ENCODE measurements around the gene MAP1LC3B2.

Gene MAP1LC3B2

GRCh38 chr12:116601933-116602810 is 43.0 kb downstream of the MAP1LC3B2 start:
- no peak overlapping the region for H3K4me3 ChIP-seq (IDR thresholded peaks at IDR 0.05; ENCODE audit: insufficient read depth, low read depth, low read length)
- H3K27ac ChIP-seq, result no peak overlapping the region
- no peaks in the 10 kb centered on the region for H4K20me1 ChIP-seq (ENCODE audit: insufficient read depth)
- no peaks in the 10 kb centered on the region for H3K36me3 ChIP-seq (ENCODE audit: insufficient read depth)
- no peaks in the 10 kb centered on the region for H3K79me2 ChIP-seq (ENCODE audit: insufficient read depth, low read depth)
- H2AFZ ChIP-seq (ENCODE audit: low read depth), result no peak overlapping the region
- H3K4me1 ChIP-seq (ENCODE audit: low read depth, poor library complexity, severe bottlenecking), result no peaks in the 10 kb centered on the region
- no peak for TF ChIP-seq CTCF (conservative IDR thresholded peaks at IDR 0.05; ENCODE audit: low read depth, low read length)
- H3K27me3 ChIP-seq (ENCODE audit: insufficient read depth, low read depth), result no peaks in the 10 kb centered on the region
- no peak overlapping the region for H3K9ac ChIP-seq
- no peak overlapping the region for H3K4me2 ChIP-seq

GRCh38 chr12:116603546-116604177 is 44.5 kb downstream of the MAP1LC3B2 start:
- H3K4me2 ChIP-seq, result no peak overlapping the region
- no peak overlapping the region for H3K4me3 ChIP-seq (IDR thresholded peaks at IDR 0.05; ENCODE audit: insufficient read depth, low read depth, low read length)
- H3K79me2 ChIP-seq (ENCODE audit: insufficient read depth, low read depth), result no peaks in the 10 kb centered on the region
- no peak overlapping the region for H2AFZ ChIP-seq (ENCODE audit: low read depth)
- H3K9ac ChIP-seq, result no peak overlapping the region
- H3K27me3 ChIP-seq (ENCODE audit: insufficient read depth, low read depth), result no peaks in the 10 kb centered on the region
- H3K4me1 ChIP-seq (ENCODE audit: low read depth, poor library complexity, severe bottlenecking), result no peaks in the 10 kb centered on the region
- H3K27ac ChIP-seq, result no peak overlapping the region
- H4K20me1 ChIP-seq (ENCODE audit: insufficient read depth), result no peaks in the 10 kb centered on the region
- no peaks in the 10 kb centered on the region for H3K36me3 ChIP-seq (ENCODE audit: insufficient read depth)
- no peak for TF ChIP-seq CTCF (conservative IDR thresholded peaks at IDR 0.05; ENCODE audit: low read depth, low read length)

GRCh38 chr12:116604178-116604895 is 45.2 kb downstream of the MAP1LC3B2 start:
- H3K79me2 ChIP-seq (ENCODE audit: insufficient read depth, low read depth), result no peaks in the 10 kb centered on the region
- H3K4me3 ChIP-seq (IDR thresholded peaks at IDR 0.05; ENCODE audit: insufficient read depth, low read depth, low read length), result no peak overlapping the region
- H2AFZ ChIP-seq (ENCODE audit: low read depth), result no peak overlapping the region
- no peak overlapping the region for H3K9ac ChIP-seq
- H3K4me1 ChIP-seq (ENCODE audit: low read depth, poor library complexity, severe bottlenecking), result no peaks in the 10 kb centered on the region
- H3K27ac ChIP-seq, result no peak overlapping the region
- H4K20me1 ChIP-seq (ENCODE audit: insufficient read depth), result no peaks in the 10 kb centered on the region
- no peak overlapping the region for H3K4me2 ChIP-seq
- H3K27me3 ChIP-seq (ENCODE audit: insufficient read depth, low read depth), result no peaks in the 10 kb centered on the region
- TF ChIP-seq CTCF (conservative IDR thresholded peaks at IDR 0.05; ENCODE audit: low read depth, low read length), result no peak
- no peaks in the 10 kb centered on the region for H3K36me3 ChIP-seq (ENCODE audit: insufficient read depth)

GRCh38 chr12:116604951-116605641 is 45.9 kb downstream of the MAP1LC3B2 start:
- Histone ChIP-seq H4K20me1 (ENCODE audit: insufficient read depth) (no peaks in the 10 kb centered on the region), H3K4me2 (no peak overlapping the region), H3K79me2 (ENCODE audit: insufficient read depth, low read depth) (no peaks in the 10 kb centered on the region), H3K4me1 (ENCODE audit: low read depth, poor library complexity, severe bottlenecking) (no peaks in the 10 kb centered on the region), H3K27me3 (ENCODE audit: insufficient read depth, low read depth) (no peaks in the 10 kb centered on the region), H2AFZ (ENCODE audit: low read depth) (no peak overlapping the region), H3K9ac (no peak overlapping the region), H3K27ac (no peak overlapping the region), H3K36me3 (ENCODE audit: insufficient read depth) (no peaks in the 10 kb centered on the region), H3K4me3 (IDR thresholded peaks at IDR 0.05; ENCODE audit: insufficient read depth, low read depth, low read length) (no peak overlapping the region)
- TF ChIP-seq CTCF (conservative IDR thresholded peaks at IDR 0.05; ENCODE audit: low read depth, low read length), result no peak

Data from KMS-11 (cell line).